ENCODE data around the gene C19orf53.

DNA sequence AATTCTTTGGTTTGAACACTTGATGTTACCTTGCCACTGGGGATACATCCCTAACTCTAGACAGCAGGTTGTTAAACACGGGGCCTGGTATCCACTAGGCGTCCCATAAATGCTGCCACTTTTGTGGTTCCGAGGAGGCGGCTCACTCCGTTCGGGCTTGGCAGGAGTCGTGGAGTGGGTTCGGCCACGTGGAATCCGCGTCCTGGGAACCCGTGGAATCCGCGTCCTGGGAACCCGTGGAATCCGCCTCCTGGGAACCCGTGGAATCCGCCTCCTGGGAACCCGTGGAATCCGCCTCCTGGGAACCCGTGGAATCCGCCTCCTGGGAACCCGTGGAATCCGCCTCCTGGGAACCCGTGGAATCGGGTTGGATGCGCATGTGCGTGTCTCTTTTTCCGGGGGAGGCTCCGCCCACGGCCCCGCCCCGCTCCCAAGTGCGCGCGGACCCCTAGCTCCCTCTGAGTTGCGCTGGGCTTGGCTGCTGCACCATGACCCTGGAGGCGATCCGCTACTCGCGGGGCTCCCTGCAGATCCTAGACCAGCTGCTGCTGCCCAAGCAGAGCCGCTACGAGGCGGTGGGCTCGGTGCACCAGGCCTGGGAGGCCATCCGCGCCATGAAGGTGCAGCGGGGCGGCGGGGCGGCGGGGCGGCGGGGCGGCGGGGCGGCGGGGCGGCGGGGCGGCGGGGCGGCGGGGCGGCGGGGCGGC is 10.0 kb upstream of the C19orf53 start, which contains the start of gene MRI1:
- TF ChIP-seq POLR2A (IDR thresholded peaks at IDR 0.05; ENCODE audit: low read length) (no peak), GATA1 (IDR thresholded peaks at IDR 0.05; ENCODE audit: low read depth, low read length) (no peak)

All from erythroblast (primary cell).